H1 (cell line): ENCODE results near the gene LENG1. TPM values are rescaled to one million over a fixed set of nuclear protein-coding genes. Genes with fewer than 3 reads are reported as not detected.

Experiments
- CTCF ChIA-PET: fragments of 300-600 bp; sonication (Branson Sonifier 250); formaldehyde crosslinking; loops from one replicate; lab custom pipeline; 2021; ENCODE audit not compliant: partially characterized antibody; lab: Charles Lee
- POLR2A ChIA-PET: fragments of 300-600 bp; sonication (Branson Sonifier 250); formaldehyde crosslinking; loops from one replicate; lab custom pipeline; 2021; ENCODE audit warnings: inconsistent platforms; ENCODE audit not compliant: partially characterized antibody; lab: Charles Lee
- DNase-seq, 2 experiments: peaks; one replicate each; pipeline versions ENCODE4 v3.0.0 to v3.0.0-alpha.2; 2010 to 2022; ENCODE audit warnings: low spot score in 2 of 2, low read depth in 1 of 2, mixed read lengths in 1 of 2
- FAIRE-seq: peaks from 2 replicates; lab custom pipeline; 2011; peaks lifted over from hg19 to GRCh38; lab: Jason Lieb, UNC
- H2AFZ ChIP-seq: 2 replicates; pipeline ENCODE4 v1.8.1; 2012; ENCODE audit warnings: low read length, inconsistent platforms
- H2AK5ac ChIP-seq: 2 replicates; pipeline ENCODE4 v1.6.1; 2013; ENCODE audit warnings: low read depth, low read length
- H2BK120ac ChIP-seq: replicated peaks from 2 replicates; pipeline ENCODE3; 2013; ENCODE audit warnings: low read depth, low read length, inconsistent platforms
- H2BK12ac ChIP-seq: 2 replicates; pipeline ENCODE4 v1.6.1; 2013; ENCODE audit warnings: low read depth, low read length
- H2BK15ac ChIP-seq: 2 replicates; pipeline ENCODE4 v1.6.1; 2013; ENCODE audit warnings: low read length
- H2BK20ac ChIP-seq: 2 replicates; pipeline ENCODE4 v1.6.1; 2013; ENCODE audit warnings: low read length
- H2BK5ac ChIP-seq: 2 replicates; pipeline ENCODE4 v1.6.1; 2013; ENCODE audit warnings: low read depth, low read length
- H3K14ac ChIP-seq: 2 replicates; pipeline ENCODE4 v1.6.1; 2013; ENCODE audit warnings: inconsistent platforms; ENCODE audit not compliant: insufficient read length
- H3K18ac ChIP-seq: 2 replicates; pipeline ENCODE4 v1.6.1; 2013; ENCODE audit warnings: low read length; ENCODE audit errors: extremely low read depth
- H3K23ac ChIP-seq: 2 replicates; pipeline ENCODE4 v1.6.1; 2013; ENCODE audit warnings: inconsistent platforms; ENCODE audit not compliant: insufficient read length
- H3K23me2 ChIP-seq: 2 replicates; pipeline ENCODE4 v1.6.1; 2013; ENCODE audit warnings: low read depth, low read length
- H3K27ac ChIP-seq: 2 replicates; pipeline ENCODE4 v1.6.1; 2011; ENCODE audit warnings: low read depth, low read length, inconsistent platforms
- H3K27me3 ChIP-seq, 4 experiments: replicated peaks in 1 of 4; 1 replicate in 1 of 4; 2 replicates in 3 of 4; pipeline versions ENCODE4 v1.6.1 to v1.8.1; 2011 to 2013; ENCODE audit warnings: low read length in 3 of 4, mild to moderate bottlenecking in 3 of 4, inconsistent platforms in 2 of 4, mixed read lengths in 2 of 4, moderate library complexity in 1 of 4; ENCODE audit not compliant: control insufficient read depth in 3 of 4, insufficient read depth in 3 of 4; ENCODE audit errors: extremely low read depth in 1 of 4
- H3K36me3 ChIP-seq, 4 experiments: 2 replicates each; pipeline versions ENCODE4 v1.6.1 to v1.8.1; 2011 to 2013; ENCODE audit warnings: mild to moderate bottlenecking in 4 of 4, low read length in 3 of 4, moderate library complexity in 2 of 4, control low read depth in 1 of 4, inconsistent platforms in 1 of 4; ENCODE audit not compliant: insufficient read depth in 4 of 4, control insufficient read depth in 2 of 4
- H3K4ac ChIP-seq: replicated peaks from 2 replicates; pipeline ENCODE3; 2013; ENCODE audit warnings: low read length, low read depth, mixed read lengths, inconsistent platforms; ENCODE audit not compliant: insufficient read length
- H3K4me1 ChIP-seq, 4 experiments: replicated peaks in 1 of 4; 1 replicate in 1 of 4; 2 replicates in 3 of 4; pipeline versions ENCODE4 v1.6.1 to v1.8.1; 2011 to 2013; ENCODE audit warnings: low read length in 3 of 4, inconsistent platforms in 2 of 4, mixed read lengths in 1 of 4; ENCODE audit not compliant: insufficient read depth in 4 of 4, control insufficient read depth in 3 of 4
- H3K4me2 ChIP-seq, 2 experiments: 2 replicates each; pipeline versions ENCODE4 v1.6.1 to v1.8.1; 2011 to 2013; ENCODE audit warnings: low read depth in 2 of 2, low read length in 2 of 2, control low read depth in 1 of 2, inconsistent platforms in 1 of 2, mild to moderate bottlenecking in 1 of 2; ENCODE audit not compliant: insufficient read depth in 1 of 2
- H3K4me3 ChIP-seq, 4 experiments: fragments of 200-600, 300-600 bp in 1 of 4; sonication (generic), shearing (Covaris generic), sonication (Bioruptor Twin) in 1 of 4; 2 replicates each; pipeline versions ENCODE4 v1.5.1 to v1.8.1; 2011 to 2016; ENCODE audit warnings: low read length in 4 of 4, low read depth in 3 of 4, control low read depth in 2 of 4, inconsistent platforms in 2 of 4, mild to moderate bottlenecking in 2 of 4, mixed read lengths in 1 of 4, moderate library complexity in 1 of 4; ENCODE audit not compliant: insufficient read depth in 2 of 4; ENCODE audit errors: extremely low read depth in 1 of 4
- H3K56ac ChIP-seq: replicated peaks from 2 replicates; pipeline ENCODE3; 2013; ENCODE audit warnings: low read depth, mild to moderate bottlenecking, mixed read lengths, low read length, inconsistent platforms; ENCODE audit not compliant: insufficient read length
- H3K79me1 ChIP-seq: 2 replicates; pipeline ENCODE4 v1.6.1; 2013; ENCODE audit warnings: low read depth, low read length, control low read depth
- H3K79me2 ChIP-seq, 2 experiments: 2 replicates each; pipeline versions ENCODE4 v1.6.1 to v1.8.1; 2012 to 2013; ENCODE audit warnings: low read length in 2 of 2, mild to moderate bottlenecking in 2 of 2, inconsistent platforms in 1 of 2; ENCODE audit not compliant: insufficient read depth in 2 of 2, control insufficient read depth in 1 of 2
- H3K9ac ChIP-seq, 4 experiments: replicated peaks in 1 of 4; 1 replicate in 1 of 4; 2 replicates in 3 of 4; pipeline versions ENCODE4 v1.6.1 to v1.8.1; 2011 to 2013; ENCODE audit warnings: low read depth in 3 of 4, low read length in 3 of 4, control low read depth in 2 of 4, mild to moderate bottlenecking in 2 of 4, moderate library complexity in 2 of 4, inconsistent platforms in 1 of 4; ENCODE audit errors: extremely low read depth in 1 of 4
- H3K9me3 ChIP-seq, 2 experiments: 2 replicates each; pipeline versions ENCODE4 v1.6.1 to v1.8.1; 2012 to 2013; ENCODE audit warnings: mild to moderate bottlenecking in 2 of 2, moderate library complexity in 2 of 2, control low read depth in 1 of 2, inconsistent platforms in 1 of 2, low read depth in 1 of 2, low read length in 1 of 2, mixed read lengths in 1 of 2; ENCODE audit not compliant: insufficient read depth in 2 of 2
- H4K20me1 ChIP-seq, 2 experiments: replicated peaks in 1 of 2; 2 replicates each; pipeline versions ENCODE3 to v1.8.1; 2011 to 2013; ENCODE audit warnings: inconsistent platforms in 2 of 2, low read length in 2 of 2, mild to moderate bottlenecking in 1 of 2; ENCODE audit not compliant: insufficient read depth in 2 of 2, control insufficient read depth in 1 of 2
- H4K5ac ChIP-seq: 2 replicates; pipeline ENCODE4 v1.6.1; 2013; ENCODE audit warnings: low read length, low read depth, mixed read lengths, inconsistent platforms; ENCODE audit not compliant: insufficient read length
- H4K8ac ChIP-seq: 2 replicates; pipeline ENCODE4 v1.8.0; 2013; ENCODE audit warnings: mild to moderate bottlenecking, moderate library complexity, low read length, inconsistent platforms; ENCODE audit not compliant: insufficient read depth; ENCODE audit errors: extremely low read depth
- H4K91ac ChIP-seq: replicated peaks from 2 replicates; pipeline ENCODE3; 2013; ENCODE audit warnings: low read length, mixed read lengths, inconsistent platforms; ENCODE audit not compliant: insufficient read length
- CTBP2 ChIP-seq: IDR thresholded peaks from 2 replicates; pipeline ENCODE4 v1.7.0; 2011; ENCODE audit warnings: borderline replicate concordance, mild to moderate bottlenecking, moderate library complexity, mixed read lengths, low read length; ENCODE audit not compliant: insufficient read depth, insufficient read length
- GTF2F1 ChIP-seq: IDR thresholded peaks from 2 replicates; pipeline ENCODE4 v1.6.1; 2012; ENCODE audit warnings: low read depth, low read length, improper control_type of control experiment, borderline replicate concordance
- NANOG ChIP-seq: IDR thresholded peaks from 2 replicates; pipeline ENCODE4 v1.6.1; 2011; ENCODE audit warnings: low read length, low read depth, mild to moderate bottlenecking, inconsistent platforms; ENCODE audit not compliant: insufficient read depth, poor library complexity, severe bottlenecking
- RBBP5 ChIP-seq: IDR thresholded peaks from 2 replicates; pipeline ENCODE4 v1.7.1; 2012; ENCODE audit warnings: low read depth, mild to moderate bottlenecking, inconsistent platforms, low read length, moderate library complexity, borderline replicate concordance
- SAP30 ChIP-seq: fragments of 300-600 bp; sonication (generic); IDR thresholded peaks from 2 replicates; pipeline ENCODE4 v1.7.1; 2012; ENCODE audit warnings: low read length, moderate library complexity, mild to moderate bottlenecking, inconsistent platforms; ENCODE audit not compliant: insufficient read depth, insufficient replicate concordance
- SP1 ChIP-seq: IDR thresholded peaks from 2 replicates; pipeline ENCODE4 v1.6.1; 2011; ENCODE audit warnings: low read depth, low read length
- SP2 ChIP-seq: IDR thresholded peaks from 2 replicates; pipeline ENCODE4 v1.6.1; 2012; ENCODE audit warnings: mild to moderate bottlenecking, low read length, inconsistent platforms
- SRF ChIP-seq: IDR thresholded peaks from 2 replicates; pipeline ENCODE4 v1.6.1; 2011; ENCODE audit warnings: mild to moderate bottlenecking, low read depth, low read length, moderate library complexity
- TAF1 ChIP-seq: IDR thresholded peaks from 2 replicates; pipeline ENCODE4 v1.6.1; 2011; ENCODE audit warnings: mild to moderate bottlenecking, low read depth, low read length
- ZNF274 ChIP-seq: IDR thresholded peaks from 2 replicates; pipeline ENCODE4 v1.7.0; 2012; ENCODE audit warnings: low read length, borderline replicate concordance; ENCODE audit errors: extremely low read depth
- WGBS, 2 experiments: shearing (Covaris generic) in 1 of 2; methylation state at CpG; one replicate each; pipeline versions ENCODE4 v1.1.6 to v1.1.7; 2013 to 2015; ENCODE audit warnings: low lambda C conversion rate in 2 of 2, mixed read lengths in 2 of 2, inconsistent platforms in 1 of 2, low coverage in 1 of 2, missing lambda C conversion rate in 1 of 2; ENCODE audit not compliant: insufficient replicate concordance in 2 of 2, insufficient coverage in 1 of 2, insufficient read length in 1 of 2; ENCODE audit errors: extremely low coverage in 1 of 2, missing lambda C conversion rate in 1 of 2; 5-methylcytosine and 5-hydroxymethylcytosine counted together
- polyA plus RNA-seq, 7 experiments: library from polyadenylated mRNA; depleted of rRNA in 3 of 7; stranded (reverse) in 5 of 7; unstranded in 2 of 7; fragments of >200 nt in 5 of 7; fragments of 200-250 nt in 2 of 7; gene quantifications; 1 replicate in 5 of 7; 2 replicates in 1 of 7; 4 replicates in 1 of 7; pipeline versions ENCODE4 v1.2.1 to v1.2.3, GENCODE V29; 2011 to 2013; ENCODE audit warnings: missing spikeins in 2 of 7, mixed read lengths in 2 of 7
- total RNA-seq: library from RNA; stranded (reverse); fragmentation: NEBNext Ultra II Directional; extraction: Animal tissue kit (Norgen Biotek cat#: 25700); gene quantifications from 2 replicates; pipeline ENCODE4 v1.2.1, GENCODE V29; 2021
- TF ChIP-seq, protein P1 (sequence below), 3 experiments: IDR thresholded peaks; 1 replicate in 2 of 3; 2 replicates in 1 of 3; pipeline versions ENCODE4 v1.5.1 to v1.6.1; 2011; ENCODE audit warnings: low read length in 3 of 3, mild to moderate bottlenecking in 3 of 3, inconsistent platforms in 2 of 3, low read depth in 1 of 3, moderate library complexity in 1 of 3; ENCODE audit not compliant: insufficient read depth in 1 of 3; ENCODE audit errors: control extremely low read depth in 1 of 3

Gene LENG1
- total and polyA plus RNA-seq, 2 of the 8 experiments (the other 6 are each of a cell fraction or from before 2014, with no cell fraction given) = 1.2 to 4.4 TPM

- Histone ChIP-seq H2BK15ac (no peak overlapping the region), H3K14ac (no peak overlapping the region), H2BK20ac (no peak overlapping the region), H3K79me2 (no peaks in the 10 kb centered on the region), H3K18ac (no peak overlapping the region), H3K4ac (no peak overlapping the region), H3K56ac (no peak overlapping the region), H3K23me2 (peaks cover 20% of the 10 kb centered on the region), H4K91ac (no peak overlapping the region), H3K36me3 (no peaks in the 10 kb centered on the region), H3K9ac (no peak overlapping the region), H4K20me1 (peaks cover 0 to 16% of the 10 kb centered on the region in 2 experiments), H3K79me1 (peaks cover 10% of the 10 kb centered on the region), H3K9me3 (no peaks in the 10 kb centered on the region), H3K4me1 (peaks cover 0 to 24% (median 11%) of the 10 kb centered on the region in 4 experiments; a peak in 6 of 7 replicates), H4K5ac (no peak overlapping the region), H2BK120ac (no peak overlapping the region), H2BK12ac (no peak overlapping the region), H2AFZ (no peak overlapping the region), H3K4me2 (peak overlapping the region; percentile 63 to 85), H3K4me3 (peak overlapping the region in 2 of 4 experiments; percentile 3 to 61; a peak in 4 of 8 replicates), H3K27ac (no peak overlapping the region), H3K23ac (no peak overlapping the region), H4K8ac (no peak overlapping the region; the same call in 1 of the 2 replicates), H2AK5ac (no peak overlapping the region), H3K27me3 (peaks cover 0 to 10% (median 4%) of the 10 kb centered on the region in 4 experiments; a peak in 4 of 7 replicates), H2BK5ac (no peak overlapping the region)
- no peak for FAIRE-seq
- POLR2A ChIA-PET = interaction anchor here (1.0 to 4.0 kb wide), 8 partner anchors 12 to 258 kb away, joined by 3 to 28 read pairs (median 6); partner anchors contain the start of genes RPS9 and TMC4
- WGBS, 2 experiments = 84% methylated on average over 14 of the region's 14 CpGs; no CpG with 5 or more reads in 1 of the 2 experiments
- CTCF ChIA-PET = no interaction called here
- no peak for DNase-seq
- TF ChIP-seq NANOG (no peak), SAP30 (no peak), SP1 (no peak), RBBP5 (no peak), SRF (no peak), SP2 (no peak), GTF2F1 (no peak), CTBP2 (no peak), ZNF274 (no peak), TAF1 (no peak)
- TF ChIP-seq, protein P1, sequence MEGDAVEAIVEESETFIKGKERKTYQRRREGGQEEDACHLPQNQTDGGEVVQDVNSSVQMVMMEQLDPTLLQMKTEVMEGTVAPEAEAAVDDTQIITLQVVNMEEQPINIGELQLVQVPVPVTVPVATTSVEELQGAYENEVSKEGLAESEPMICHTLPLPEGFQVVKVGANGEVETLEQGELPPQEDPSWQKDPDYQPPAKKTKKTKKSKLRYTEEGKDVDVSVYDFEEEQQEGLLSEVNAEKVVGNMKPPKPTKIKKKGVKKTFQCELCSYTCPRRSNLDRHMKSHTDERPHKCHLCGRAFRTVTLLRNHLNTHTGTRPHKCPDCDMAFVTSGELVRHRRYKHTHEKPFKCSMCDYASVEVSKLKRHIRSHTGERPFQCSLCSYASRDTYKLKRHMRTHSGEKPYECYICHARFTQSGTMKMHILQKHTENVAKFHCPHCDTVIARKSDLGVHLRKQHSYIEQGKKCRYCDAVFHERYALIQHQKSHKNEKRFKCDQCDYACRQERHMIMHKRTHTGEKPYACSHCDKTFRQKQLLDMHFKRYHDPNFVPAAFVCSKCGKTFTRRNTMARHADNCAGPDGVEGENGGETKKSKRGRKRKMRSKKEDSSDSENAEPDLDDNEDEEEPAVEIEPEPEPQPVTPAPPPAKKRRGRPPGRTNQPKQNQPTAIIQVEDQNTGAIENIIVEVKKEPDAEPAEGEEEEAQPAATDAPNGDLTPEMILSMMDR (IDR thresholded peaks at IDR 0.05; ENCODE audit: control extremely low read depth in 1 of 3, insufficient read depth in 1 of 3, low read depth in 1 of 3, low read length in 3 of 3) = no peak
These were observed 3.4 kb upstream of the LENG1 start for GRCh38 chr19:54162884-54163283.
